ENCODE results near the gene DRC1. TPM values are rescaled to one million over a fixed set of nuclear protein-coding genes. Genes with fewer than 3 reads are reported as not detected.

Gene DRC1
- total RNA-seq, 1 experiment from 2014 or later: not detected

- ChIA-PET CTCF (no interaction called here), RAD21 (ENCODE audit: low non-redundant PET in 1 of 2, low total read pairs in 2 of 2, uncharacterized antibody in 2 of 2, unreplicated experiment in 2 of 2) (no interaction called here), POLR2A (no interaction called here)
Observed at GRCh38 chr2:26465266-26465925, 63.7 kb downstream of the DRC1 start.

More at GRCh38 chr2:26465266-26465925, 63.7 kb downstream of the DRC1 start:
- ATAC-seq (no peak), DNase-seq (ENCODE audit: low read depth, low spot score) (no peak)
- H3K4me3 ChIP-seq (replicated peaks in 1 of 2; ENCODE audit: low read depth in 1 of 2, low read length in 2 of 2): no peak overlapping the region
- TF ChIP-seq MAX (IDR thresholded peaks at IDR 0.05) (no peak), SIN3A (IDR thresholded peaks at IDR 0.05; ENCODE audit: low read depth) (no peak), EZH2 (IDR thresholded peaks at IDR 0.05) (no peak), FOSL1 (IDR thresholded peaks at IDR 0.05; ENCODE audit: low read depth) (no peak), POLR2A (IDR thresholded peaks at IDR 0.05; ENCODE audit: borderline replicate concordance, extremely low read depth, insufficient read depth, insufficient read length) (no peak), CEBPB (IDR thresholded peaks at IDR 0.05; ENCODE audit: low read depth) (no peak), EGR1 (IDR thresholded peaks at IDR 0.05; ENCODE audit: low read depth) (no peak), ZBTB33 (IDR thresholded peaks at IDR 0.05; ENCODE audit: extremely low read depth, insufficient replicate concordance, low read length) (no peak), SP1 (IDR thresholded peaks at IDR 0.05; ENCODE audit: low read depth) (no peak), CBX3 (IDR thresholded peaks at IDR 0.05; ENCODE audit: low read depth) (no peak), RAD21 (IDR thresholded peaks at IDR 0.05; ENCODE audit: low read depth) (no peak), CTCF (IDR thresholded peaks at IDR 0.05 in 2 of 3, conservative IDR thresholded peaks at IDR 0.05 in 1 of 3; ENCODE audit: borderline replicate concordance in 1 of 3, insufficient read depth in 1 of 3, low read depth in 2 of 3, low read length in 2 of 3) (no peak), TCF7L2 (IDR thresholded peaks at IDR 0.05; ENCODE audit: borderline replicate concordance, extremely low read depth, insufficient read depth, insufficient read length) (no peak), ELF1 (IDR thresholded peaks at IDR 0.05; ENCODE audit: borderline replicate concordance, low read depth) (no peak)
- peaks cover 4 to 14% of the 10 kb centered on the region in 2 experiments; a peak in 3 of 4 replicates for H3K4me1 ChIP-seq (ENCODE audit: control insufficient read depth in 1 of 2, insufficient read depth in 2 of 2, low read length in 2 of 2)
- no peak overlapping the region for H3K4me2 ChIP-seq (ENCODE audit: low read length)
- no peaks in the 10 kb centered on the region for H3K9me3 ChIP-seq (ENCODE audit: control insufficient read depth in 1 of 2, insufficient read depth in 1 of 2, low read depth in 1 of 2, low read length in 2 of 2)
- no peaks in the 10 kb centered on the region for H3K27me3 ChIP-seq (ENCODE audit: insufficient read depth, low read length)
- intact Hi-C loops (cut with micrococcal nuclease): loop anchor here (5.0 kb wide), 1 partner anchor 318 kb away; no protein-coding TSS in a partner anchor
- no TSS peak for BruUV-seq (replicated peaks)
- no peak overlapping the region for H2AFZ ChIP-seq (ENCODE audit: low read depth, low read length, poor library complexity, severe bottlenecking)
- H4K20me1 ChIP-seq (ENCODE audit: insufficient read depth): no peaks in the 10 kb centered on the region
- H3K79me2 ChIP-seq (ENCODE audit: insufficient read depth, low read length): no peaks in the 10 kb centered on the region
- H3K9ac ChIP-seq (ENCODE audit: low read length): no peak overlapping the region
- H3K27ac ChIP-seq (ENCODE audit: low read depth, low read length): no peak overlapping the region
- H3K9me2 ChIP-seq (ENCODE audit: insufficient read depth): no peaks in the 10 kb centered on the region
- no peaks in the 10 kb centered on the region for H3K36me3 ChIP-seq (ENCODE audit: control insufficient read depth in 1 of 2, insufficient read depth in 2 of 2, low read length in 2 of 2)
